Measurements from ENCODE around the gene MYO3B. TPM values are rescaled to one million over a fixed set of nuclear protein-coding genes. Genes with fewer than 3 reads are reported as not detected.
"Not testable (repeated sequence)": the region's sequence is repeated elsewhere in the genome, so short reads cannot be mapped to it uniquely, and the experiment has no call there.

The MYO3B gene
- total RNA-seq, 2 experiments from 2014 or later, result 0.04 to 0.08 TPM

DNA sequence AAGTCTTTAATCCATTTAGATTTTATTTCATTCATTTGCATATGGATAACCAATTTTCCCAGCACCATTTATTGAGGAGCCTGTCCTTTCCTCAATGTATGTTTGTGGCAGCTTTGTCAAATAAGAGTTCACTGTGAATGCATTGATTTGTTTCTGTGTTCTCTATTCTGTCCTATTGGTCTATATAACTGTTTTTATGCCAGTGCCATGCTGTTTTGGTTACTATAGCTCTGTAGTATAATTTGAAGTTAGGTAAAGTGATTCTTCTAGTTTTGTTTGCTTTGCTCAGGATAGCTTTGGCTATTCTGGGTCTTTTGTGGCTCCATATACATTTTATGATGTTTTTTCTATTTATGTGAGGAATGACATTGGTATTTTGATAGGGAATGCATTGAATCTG is 7.4 kb downstream of the MYO3B start:
- Mint-ChIP-seq H3K4me3 (no peak overlapping the region), H3K27ac (no peak overlapping the region), H3K9me3 (peaks cover 23% of the 10 kb centered on the region), H3K4me1 (no peaks in the 10 kb centered on the region), H3K36me3 (no peaks in the 10 kb centered on the region), H3K27me3 (peaks cover 5% of the 10 kb centered on the region)
- DNase-seq, result no peak

DNA sequence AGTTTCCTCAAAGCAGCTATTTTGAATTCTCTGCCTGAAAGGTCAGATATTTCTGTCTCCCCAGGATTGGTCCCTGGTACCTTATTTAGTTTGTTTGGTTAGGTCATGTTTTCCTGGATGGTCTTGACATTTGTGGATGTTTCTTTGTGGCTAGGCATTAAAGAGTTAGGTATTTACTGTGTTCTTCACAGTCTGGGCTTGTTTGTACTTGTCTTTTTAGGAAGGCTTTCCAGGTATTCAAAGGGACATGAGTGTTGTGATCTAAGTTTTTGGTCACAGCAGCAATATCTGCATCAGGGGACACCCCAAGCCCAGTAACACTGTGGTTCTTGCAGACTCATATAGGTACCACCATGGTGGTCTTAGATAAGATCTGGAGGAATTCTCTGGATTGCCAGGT is 11.8 kb downstream of the MYO3B start:
- peaks cover 10% of the 10 kb centered on the region for H3K27me3 Mint-ChIP-seq
- H3K4me1 Mint-ChIP-seq, result no peaks in the 10 kb centered on the region
- no peak for DNase-seq
- H3K9me3 Mint-ChIP-seq, result peaks cover 26% of the 10 kb centered on the region
- H3K4me3 Mint-ChIP-seq, result no peak overlapping the region
- H3K36me3 Mint-ChIP-seq, result no peaks in the 10 kb centered on the region
- H3K27ac Mint-ChIP-seq, result no peak overlapping the region

DNA sequence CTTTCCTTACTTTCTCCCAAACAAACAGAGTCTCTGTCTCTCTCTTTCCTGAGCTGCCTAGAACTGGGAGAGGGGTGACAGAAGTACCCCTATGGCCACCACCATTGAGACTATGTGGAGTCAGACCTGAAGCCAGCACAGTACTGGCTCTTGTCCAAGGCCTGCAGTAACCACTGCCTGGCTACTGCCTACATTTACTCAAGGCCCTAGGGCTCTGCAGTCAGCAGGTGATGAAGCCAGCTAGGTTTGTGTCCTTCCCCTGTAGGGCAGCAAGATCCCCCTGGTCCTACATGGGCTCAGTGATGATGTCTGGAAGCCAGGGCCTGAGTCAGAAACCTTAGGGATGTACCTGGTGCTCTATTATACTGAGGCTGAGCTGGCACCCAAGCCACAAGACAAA is 12.2 kb downstream of the MYO3B start:
- no peak overlapping the region for H3K4me3 Mint-ChIP-seq
- no peak for DNase-seq
- H3K27me3 Mint-ChIP-seq, result peaks cover 13% of the 10 kb centered on the region
- H3K36me3 Mint-ChIP-seq, result no peaks in the 10 kb centered on the region
- H3K4me1 Mint-ChIP-seq, result no peaks in the 10 kb centered on the region
- peaks cover 26% of the 10 kb centered on the region for H3K9me3 Mint-ChIP-seq
- H3K27ac Mint-ChIP-seq, result no peak overlapping the region

DNA sequence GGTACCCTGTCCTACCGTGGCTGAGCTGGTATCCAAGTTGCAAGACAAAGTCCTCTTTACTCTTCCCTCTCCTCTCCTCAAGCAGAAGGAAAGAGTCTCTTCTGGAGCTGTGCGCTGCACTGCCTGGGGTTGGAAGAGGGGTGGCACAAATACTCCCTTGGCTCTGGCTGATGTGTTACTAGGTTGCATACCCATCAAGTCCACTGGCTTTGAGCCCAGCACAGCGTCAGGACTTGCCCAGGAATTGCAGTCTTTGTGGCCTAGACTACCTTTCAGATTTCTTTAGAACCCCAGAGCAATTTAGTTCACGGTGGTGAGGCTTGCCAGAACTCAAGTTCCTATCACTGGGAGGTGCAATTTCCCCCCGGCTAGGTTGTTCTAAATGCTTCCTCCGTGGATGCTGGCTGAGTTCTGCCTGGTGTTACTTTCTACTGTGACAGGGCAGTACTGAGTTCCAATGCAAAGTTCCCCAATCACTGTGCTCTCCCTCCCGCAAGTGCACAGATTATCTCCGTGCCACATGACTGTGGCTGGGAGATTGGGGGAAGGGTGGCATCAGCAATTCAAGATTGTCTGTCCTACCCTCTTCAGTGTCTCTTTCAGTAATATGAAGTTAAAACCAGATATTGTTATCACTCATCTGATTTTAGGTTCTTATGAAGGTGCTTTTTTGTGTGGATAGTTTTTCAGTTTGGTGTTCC is 13.4 kb downstream of the MYO3B start:
- Mint-ChIP-seq H3K9me3 (peaks cover 20% of the 10 kb centered on the region), H3K4me1 (no peaks in the 10 kb centered on the region), H3K4me3 (no peak overlapping the region), H3K27me3 (peaks cover 13% of the 10 kb centered on the region), H3K36me3 (no peaks in the 10 kb centered on the region), H3K27ac (no peak overlapping the region)
- DNase-seq, result no peak

DNA sequence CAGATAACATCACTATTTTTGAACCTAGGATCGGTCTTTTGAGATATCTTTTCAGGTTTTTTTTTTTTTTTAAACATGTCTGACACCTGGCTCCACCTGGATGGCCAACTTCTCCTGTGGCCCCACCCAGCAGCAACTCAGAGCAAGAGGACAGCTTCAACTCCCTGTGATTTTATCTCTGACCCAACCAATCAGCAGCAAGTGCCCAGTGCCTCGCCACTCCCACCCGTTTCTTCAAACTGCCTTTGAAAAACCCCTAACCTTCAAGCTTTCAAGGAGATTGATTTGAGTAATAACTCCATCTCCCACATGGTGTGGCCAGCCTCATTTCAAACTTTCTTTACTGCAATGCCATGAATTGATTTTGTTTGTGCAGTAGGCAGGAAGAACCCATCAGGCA is 19.0 kb downstream of the MYO3B start:
- no peaks in the 10 kb centered on the region for H3K36me3 Mint-ChIP-seq
- H3K27me3 Mint-ChIP-seq, result peaks cover 21% of the 10 kb centered on the region
- H3K9me3 Mint-ChIP-seq, result no peaks in the 10 kb centered on the region
- H3K27ac Mint-ChIP-seq, result no peak overlapping the region
- no peaks in the 10 kb centered on the region for H3K4me1 Mint-ChIP-seq
- no peak for DNase-seq
- H3K4me3 Mint-ChIP-seq, result no peak overlapping the region

DNA sequence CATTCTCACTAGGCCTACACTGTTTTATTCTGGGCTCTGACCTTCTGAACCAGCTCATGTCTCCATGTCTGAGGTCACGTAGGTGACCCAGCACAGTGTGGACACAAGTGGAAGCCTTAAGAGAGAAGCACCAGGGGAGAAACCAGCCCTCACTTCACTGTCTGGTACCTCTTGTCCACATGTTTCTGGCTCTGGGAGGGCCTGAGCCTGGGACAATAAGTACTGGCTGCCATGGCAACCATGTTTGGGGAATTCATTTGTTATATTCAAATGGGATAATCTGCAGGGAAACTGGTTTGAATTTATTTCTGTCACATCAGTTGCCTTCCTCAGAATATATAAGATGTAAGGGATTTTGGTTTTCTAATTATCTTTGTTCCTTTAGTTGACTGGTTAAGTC is 23.3 kb downstream of the MYO3B start:
- DNase-seq, result no peak
- Mint-ChIP-seq H3K4me1 (no peaks in the 10 kb centered on the region), H3K27ac (no peak overlapping the region), H3K4me3 (no peak overlapping the region), H3K27me3 (peaks cover 17% of the 10 kb centered on the region), H3K9me3 (no peaks in the 10 kb centered on the region), H3K36me3 (no peaks in the 10 kb centered on the region)

DNA sequence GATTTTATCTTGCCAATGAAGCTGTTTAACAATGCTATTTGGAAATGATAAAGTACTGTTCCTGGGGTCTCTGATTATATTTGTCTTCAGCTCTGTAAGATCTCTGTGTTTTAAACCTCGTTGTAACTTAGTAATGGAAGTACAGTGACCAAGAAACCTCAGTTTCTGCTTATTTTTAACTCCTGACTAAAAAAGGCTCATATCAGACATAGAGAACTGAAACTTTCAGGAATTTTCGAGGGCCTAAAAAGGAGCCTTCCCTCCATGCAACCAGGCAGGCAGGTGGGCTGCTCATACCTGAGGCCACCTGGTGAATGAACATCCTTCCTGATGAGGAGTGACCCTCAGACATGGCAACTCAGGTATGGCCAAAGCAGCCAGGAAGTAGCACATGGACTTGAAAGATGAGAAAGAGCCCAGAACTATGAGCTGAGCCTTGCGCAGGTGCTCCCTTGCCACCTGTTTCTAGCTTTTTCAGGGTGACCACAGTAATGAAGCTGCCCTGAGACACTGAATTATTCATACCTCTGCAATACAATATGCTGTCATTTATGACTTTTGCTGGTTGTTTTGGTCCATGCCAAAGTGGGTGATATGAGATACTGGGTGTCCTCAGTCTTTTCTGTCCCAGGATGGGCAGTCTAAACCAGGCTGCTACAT is 23.9 kb downstream of the MYO3B start:
- DNase-seq, result no peak
- Mint-ChIP-seq H3K27me3 (peaks cover 14% of the 10 kb centered on the region), H3K4me3 (no peak overlapping the region), H3K27ac (no peak overlapping the region), H3K9me3 (no peaks in the 10 kb centered on the region), H3K4me1 (no peaks in the 10 kb centered on the region), H3K36me3 (no peaks in the 10 kb centered on the region)

DNA sequence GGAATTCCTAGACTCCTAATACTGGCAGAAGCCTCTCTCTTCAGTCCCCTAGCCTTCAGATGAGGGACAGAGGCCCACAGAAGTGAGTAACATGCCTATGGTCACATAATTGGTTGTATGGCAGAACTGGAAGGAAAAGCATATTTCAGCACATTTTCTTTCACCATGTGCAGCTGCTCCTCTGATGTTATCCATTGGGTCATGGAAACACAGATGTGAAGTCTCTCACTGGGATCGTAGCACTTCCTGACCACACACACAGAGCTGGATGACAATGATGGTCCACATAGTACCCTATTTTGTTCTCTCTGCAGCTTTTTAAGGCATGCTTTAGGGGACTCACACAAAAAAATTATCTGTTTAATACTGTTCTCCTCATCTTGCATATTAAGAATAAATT is 24.5 kb downstream of the MYO3B start:
- Mint-ChIP-seq H3K27ac (no peak overlapping the region), H3K4me1 (no peaks in the 10 kb centered on the region), H3K4me3 (no peak overlapping the region), H3K27me3 (peaks cover 9% of the 10 kb centered on the region), H3K9me3 (no peaks in the 10 kb centered on the region), H3K36me3 (no peaks in the 10 kb centered on the region)
- DNase-seq, result no peak

DNA sequence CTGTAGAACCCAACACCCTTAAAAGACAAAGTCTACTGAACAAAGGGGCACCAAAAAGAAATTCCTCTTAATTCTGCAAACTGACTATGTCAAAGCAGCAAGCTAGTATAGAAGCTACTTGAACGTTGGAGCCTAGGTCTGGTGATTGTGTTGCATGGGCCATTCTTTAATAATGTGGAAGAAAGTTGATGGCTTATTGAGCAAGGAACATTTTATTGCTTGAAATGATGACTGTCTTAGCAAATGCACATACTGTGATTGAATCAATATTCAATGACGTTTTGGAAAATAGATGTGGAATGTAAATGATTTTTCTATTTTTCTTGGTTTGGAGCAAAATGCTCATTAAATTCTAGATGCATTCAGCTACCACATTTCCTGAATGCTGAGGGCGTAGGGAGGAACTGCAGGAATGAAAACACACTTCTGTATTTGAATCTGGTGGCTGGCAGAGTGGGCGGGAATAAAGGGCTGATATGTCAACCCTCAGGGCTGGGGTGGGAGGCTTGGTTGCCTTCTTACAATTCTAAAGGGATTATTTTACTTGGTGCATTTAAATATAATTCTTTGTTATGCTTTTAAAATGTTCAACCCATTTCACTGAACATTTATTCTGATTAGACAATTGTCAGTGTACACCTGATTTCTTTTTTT is 26.5 kb downstream of the MYO3B start:
- no peaks in the 10 kb centered on the region for H3K4me1 Mint-ChIP-seq
- H3K4me3 Mint-ChIP-seq, result no peak overlapping the region
- H3K27ac Mint-ChIP-seq, result no peak overlapping the region
- H3K36me3 Mint-ChIP-seq, result no peaks in the 10 kb centered on the region
- DNase-seq, result no peak
- no peaks in the 10 kb centered on the region for H3K9me3 Mint-ChIP-seq
- H3K27me3 Mint-ChIP-seq, result peaks cover 4% of the 10 kb centered on the region

DNA sequence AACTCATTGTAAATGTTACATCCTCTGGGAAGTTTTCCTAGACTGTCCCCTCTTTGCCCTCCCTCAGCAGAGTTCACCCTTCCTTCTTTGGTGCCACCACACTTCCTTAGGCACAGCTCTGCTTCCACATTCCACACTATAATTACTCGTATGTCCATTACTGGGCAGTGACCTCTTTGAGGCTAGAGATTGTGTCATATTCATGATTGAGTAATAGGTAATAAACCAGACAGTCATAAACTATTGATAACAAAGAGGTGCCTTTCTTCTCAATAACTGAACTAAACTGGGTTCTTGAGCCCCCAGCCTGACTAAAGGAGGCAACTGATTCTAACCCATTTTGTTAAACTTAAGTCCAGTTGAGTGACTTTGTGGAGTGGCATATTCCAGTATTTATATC is 28.3 kb downstream of the MYO3B start:
- DNase-seq, result no peak
- peaks cover 5% of the 10 kb centered on the region for H3K27me3 Mint-ChIP-seq
- H3K4me3 Mint-ChIP-seq, result no peak overlapping the region
- peaks cover 3% of the 10 kb centered on the region for H3K9me3 Mint-ChIP-seq
- H3K4me1 Mint-ChIP-seq, result no peaks in the 10 kb centered on the region
- H3K36me3 Mint-ChIP-seq, result peaks cover 2% of the 10 kb centered on the region
- H3K27ac Mint-ChIP-seq, result no peak overlapping the region

DNA sequence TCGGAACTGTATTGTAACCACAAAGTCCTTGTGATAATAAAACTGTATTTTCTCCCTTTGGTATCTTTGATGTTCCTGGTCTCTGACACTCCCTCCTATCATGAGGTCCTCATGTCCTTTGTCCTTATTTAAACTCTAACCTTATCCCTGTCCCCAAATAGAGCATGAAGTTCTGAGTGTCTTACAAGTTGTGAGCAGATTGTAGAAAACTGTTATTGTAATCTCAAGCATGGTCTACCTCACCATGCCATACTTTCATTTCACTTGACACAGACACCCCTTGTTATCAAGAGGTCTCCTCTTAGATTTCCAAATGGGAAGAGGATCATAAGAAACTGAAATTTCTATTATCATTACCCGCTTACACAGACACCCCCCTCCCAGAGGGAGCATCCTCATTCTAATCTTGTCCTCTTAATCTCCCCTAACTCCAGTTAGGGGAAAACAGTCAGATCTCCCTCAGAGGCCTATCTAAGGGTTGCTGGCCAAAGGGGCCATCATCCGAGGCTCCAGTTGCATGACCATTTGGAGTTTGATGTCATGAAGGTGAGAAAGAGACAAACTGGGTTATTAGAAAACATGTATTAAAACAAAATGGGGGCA is 29.0 kb downstream of the MYO3B start:
- H3K9me3 Mint-ChIP-seq, result peaks cover 3% of the 10 kb centered on the region
- DNase-seq, result no peak
- no peak overlapping the region for H3K27ac Mint-ChIP-seq
- H3K4me3 Mint-ChIP-seq, result no peak overlapping the region
- peaks cover 5% of the 10 kb centered on the region for H3K36me3 Mint-ChIP-seq
- H3K4me1 Mint-ChIP-seq, result no peaks in the 10 kb centered on the region
- peaks cover 8% of the 10 kb centered on the region for H3K27me3 Mint-ChIP-seq

DNA sequence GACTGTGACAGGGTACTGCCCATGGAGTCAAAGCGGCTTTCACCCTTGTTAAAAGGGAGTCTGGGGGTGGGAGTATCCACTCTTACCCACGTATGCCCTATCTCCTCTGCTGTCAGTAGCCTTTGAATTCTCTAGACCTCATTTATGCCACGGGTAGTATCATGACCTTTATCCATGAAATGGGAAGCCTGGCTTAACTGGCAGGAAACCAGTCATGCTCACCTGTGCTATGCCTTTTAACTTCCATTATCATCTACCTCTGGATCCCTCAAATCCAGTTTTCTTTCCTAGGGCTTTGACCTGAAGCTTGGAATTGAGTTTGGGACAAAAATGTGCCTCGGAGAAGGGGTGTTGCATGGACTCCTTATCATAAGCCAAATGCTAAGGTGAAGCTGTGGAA is 30.0 kb downstream of the MYO3B start:
- Mint-ChIP-seq H3K27me3 (peaks cover 8% of the 10 kb centered on the region), H3K4me1 (peaks cover under 1% of the 10 kb centered on the region), H3K36me3 (peaks cover 5% of the 10 kb centered on the region), H3K27ac (no peak overlapping the region), H3K4me3 (no peak overlapping the region), H3K9me3 (peaks cover 3% of the 10 kb centered on the region)
- DNase-seq, result no peak

DNA sequence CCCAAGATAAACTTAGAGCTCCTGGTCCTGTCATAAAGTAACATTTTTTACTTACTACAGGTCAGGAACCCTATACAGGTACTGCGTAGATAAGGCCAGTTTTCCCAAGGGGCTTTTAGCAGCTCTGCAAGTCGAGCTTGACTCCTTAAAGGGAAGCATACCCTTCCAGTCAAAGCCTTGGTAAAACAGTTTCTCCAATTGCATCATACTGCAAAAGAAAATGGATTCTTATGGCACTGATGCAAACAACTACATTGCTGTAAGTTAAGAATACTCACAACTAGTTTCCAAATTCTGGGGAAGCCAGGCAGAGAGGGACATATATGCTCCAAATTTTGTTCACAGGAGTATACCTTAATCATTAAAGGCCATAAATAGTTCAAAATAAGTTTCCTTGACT is 31.0 kb downstream of the MYO3B start:
- Mint-ChIP-seq H3K9me3 (peaks cover 3% of the 10 kb centered on the region), H3K4me1 (peaks cover 4% of the 10 kb centered on the region), H3K4me3 (no peak overlapping the region), H3K27ac (no peak overlapping the region), H3K36me3 (peaks cover 5% of the 10 kb centered on the region), H3K27me3 (peaks cover 8% of the 10 kb centered on the region)
- DNase-seq, result no peak

DNA sequence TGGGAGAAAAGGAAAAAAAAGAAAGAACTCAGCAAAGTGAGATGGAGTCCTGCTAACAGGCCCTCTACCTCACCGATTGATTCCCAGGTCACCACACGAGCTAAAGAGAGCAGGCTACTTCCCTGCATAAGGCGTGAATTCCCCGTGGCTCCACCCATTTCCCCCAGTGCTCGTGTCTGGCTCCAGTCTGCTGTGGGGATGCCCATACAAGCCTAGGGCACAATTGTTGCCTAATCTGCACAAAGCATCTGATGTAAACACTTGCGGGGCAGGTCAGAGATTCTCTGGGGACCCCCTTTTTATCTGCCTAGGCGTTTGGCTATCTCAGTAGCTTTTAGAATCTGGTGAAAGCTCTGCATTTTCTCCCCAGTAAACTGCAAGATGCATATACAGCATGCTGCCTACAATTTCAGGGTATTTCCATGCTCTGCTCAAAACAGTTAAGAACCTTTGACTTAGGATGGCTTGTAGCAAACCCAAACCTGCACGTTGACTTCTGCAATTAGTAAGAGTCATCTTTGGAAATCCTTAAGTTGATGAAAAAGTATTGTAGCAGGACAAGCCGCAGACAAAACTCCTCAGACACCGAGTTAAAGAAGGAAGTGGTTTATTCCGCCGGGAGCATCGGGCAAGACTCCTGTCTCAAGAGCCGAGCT is 34.8 kb downstream of the MYO3B start:
- H3K4me1 Mint-ChIP-seq, result peaks cover 4% of the 10 kb centered on the region
- peaks cover 4% of the 10 kb centered on the region for H3K27me3 Mint-ChIP-seq
- no peak overlapping the region for H3K27ac Mint-ChIP-seq
- no peak overlapping the region for H3K4me3 Mint-ChIP-seq
- no peak for DNase-seq
- H3K9me3 Mint-ChIP-seq, result peaks cover 3% of the 10 kb centered on the region
- H3K36me3 Mint-ChIP-seq, result peaks cover 5% of the 10 kb centered on the region

DNA sequence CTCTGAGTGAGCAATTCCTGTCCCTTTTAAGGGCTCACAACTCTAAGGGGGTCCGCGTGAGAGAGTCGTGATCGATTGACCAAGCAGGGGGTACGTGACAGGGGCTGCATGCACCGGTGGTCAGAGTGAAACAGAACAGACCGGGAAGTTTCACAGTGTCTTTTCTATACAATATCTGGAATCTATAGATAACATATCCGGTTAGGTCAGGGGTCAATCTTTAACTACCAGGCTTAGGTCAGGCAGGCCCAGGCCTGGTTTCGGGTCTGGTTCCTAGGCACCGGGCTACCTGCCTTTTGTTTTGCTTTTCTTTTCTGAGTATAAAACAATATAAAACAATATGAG is 35.3 kb downstream of the MYO3B start:
- H3K36me3 Mint-ChIP-seq, H3K4me1 Mint-ChIP-seq, H3K27me3 Mint-ChIP-seq, H3K27ac Mint-ChIP-seq, H3K9me3 Mint-ChIP-seq, DNase-seq, H3K4me3 Mint-ChIP-seq: not testable (repeated sequence)

Data from activated naive CD8-positive, alpha-beta T cell treated with anti-CD3 and anti-CD28 coated beads for 36 hours (primary cell).